Stimulated activated CD8-positive, alpha-beta memory T cell treated with anti-CD3 and anti-CD28 coated beads, Interleukin-2, amount 100 ng/mL, for 1 hour (primary cell): ENCODE results near the gene F8.

Experiments used
- DNase-seq, 2 donors: peaks; one replicate each; pipeline ENCODE4 v3.0.0-alpha.2; 2020; ENCODE audit warnings: low read depth in 2 of 2

F8 gene

DNA sequence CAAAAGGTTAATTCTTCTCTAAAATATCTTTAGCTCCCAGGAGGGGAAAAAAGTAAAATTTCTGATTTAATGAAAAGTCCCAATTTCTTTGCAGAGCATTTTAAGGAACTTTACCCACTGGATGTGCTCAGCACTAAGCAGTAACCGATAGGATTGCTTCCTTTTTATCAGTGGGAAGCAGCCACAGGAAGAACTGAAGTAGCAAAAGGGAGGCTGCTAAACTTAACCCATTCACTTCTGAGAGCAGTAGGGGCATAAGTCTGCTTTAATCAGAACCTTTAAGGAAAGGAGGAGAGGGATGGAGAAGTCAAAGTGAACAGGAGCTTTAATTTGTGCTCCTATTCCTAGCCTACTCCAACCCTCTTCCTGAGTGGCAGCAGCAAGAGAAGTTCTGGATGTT is at the start of gene F8:
TSS of gene F8 (minus strand) at position 139 of the 400 bp plus-strand sequence. CDS start 171 bp downstream, outside the sequence.
- no peak for DNase-seq

DNA sequence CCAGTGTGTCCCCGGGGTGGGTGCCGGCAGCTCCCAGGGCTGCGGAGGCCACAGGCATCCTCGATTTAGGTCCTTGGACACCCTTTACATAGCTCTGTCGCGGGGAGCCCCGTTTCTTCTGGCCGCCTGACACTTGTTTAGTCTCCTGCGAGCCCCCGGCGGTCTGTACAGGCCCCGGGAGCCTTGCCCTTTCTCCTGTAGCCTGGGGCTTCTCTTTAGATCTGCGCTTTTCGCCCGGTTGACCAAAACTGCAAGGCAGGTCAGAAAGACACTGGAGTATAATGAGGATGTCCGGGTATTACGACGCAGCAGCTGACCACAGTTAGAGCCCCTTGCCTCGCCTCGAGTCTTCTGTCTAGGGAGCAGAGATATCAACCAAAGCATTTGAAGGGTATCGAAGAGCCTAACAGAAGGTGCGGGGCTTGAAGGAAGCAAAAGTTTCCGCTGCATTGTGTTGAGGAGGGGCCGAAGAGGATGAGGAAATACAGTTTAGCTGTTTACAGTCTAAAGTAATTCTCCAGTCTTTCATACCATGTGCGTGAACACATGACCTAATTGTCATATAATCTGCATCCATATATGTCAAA is 49.3 kb upstream of the F8 start:
- no peak for DNase-seq

DNA sequence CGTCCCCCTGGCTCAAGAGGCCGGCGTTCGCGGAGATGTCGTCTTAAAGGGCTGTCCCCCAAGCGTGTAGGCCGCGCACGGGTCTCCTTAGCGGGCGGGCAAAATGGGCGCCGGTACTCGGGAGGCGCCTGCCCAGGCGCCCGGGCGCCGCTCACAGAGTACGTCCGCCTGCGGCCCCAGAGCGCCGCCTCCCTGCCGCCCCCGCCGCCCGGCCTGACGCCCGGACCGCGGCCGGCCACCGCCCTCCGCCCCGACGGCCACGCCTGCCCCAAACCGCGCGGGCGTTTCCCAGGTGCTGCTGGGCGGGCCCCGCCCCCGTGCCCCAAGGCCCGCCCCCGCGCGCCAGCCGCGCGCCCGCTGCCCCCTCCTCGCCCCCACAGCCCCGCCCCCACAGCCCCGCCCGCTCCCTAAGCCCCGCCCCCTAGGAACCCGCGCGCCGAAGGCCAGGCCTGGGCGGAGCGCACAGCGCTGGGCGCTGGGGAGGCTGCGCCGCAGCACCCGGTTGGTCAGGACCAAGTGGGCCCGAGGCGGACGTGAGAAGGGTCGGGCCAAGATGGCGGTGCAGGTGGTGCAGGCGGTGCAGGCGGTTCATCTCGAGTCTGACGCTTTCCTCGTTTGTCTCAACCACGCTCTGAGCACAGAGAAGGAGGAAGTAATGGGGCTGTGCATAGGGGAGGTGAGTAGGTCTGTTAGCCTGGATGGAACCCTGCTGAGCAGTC is 48.6 kb upstream of the F8 start, which contains the start of the genes BRCC3, CMC4 and MTCP1:
TSS of gene BRCC3 (plus strand) at position 534 of the 719 bp plus-strand sequence. CDS start at position 554, 20 bp downstream.
TSS of gene CMC4 (minus strand) at position 162 of the 719 bp plus-strand sequence. CDS start 7,113 bp downstream, outside the sequence.
TSS of gene MTCP1 (minus strand) at position 162 of the 719 bp plus-strand sequence. CDS start 5,126 bp downstream, outside the sequence.
- peak; percentile 51 to 64 for DNase-seq

DNA sequence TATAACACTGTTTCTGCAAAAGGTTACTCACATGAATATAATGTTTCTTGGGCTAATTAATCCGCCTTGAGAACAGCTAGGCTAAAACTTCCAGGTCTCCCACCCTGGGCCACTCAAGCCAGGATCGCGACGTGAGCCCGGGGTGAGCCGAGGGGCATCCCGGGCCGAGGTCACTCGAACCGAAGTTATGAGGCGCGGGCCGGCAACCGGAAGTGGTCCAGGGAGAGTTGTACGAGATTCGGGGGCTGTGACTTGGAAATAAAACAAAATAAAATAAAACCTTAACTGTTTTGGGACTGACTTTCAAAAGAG is 48.1 kb upstream of the F8 start:
- DNase-seq = no peak

DNA sequence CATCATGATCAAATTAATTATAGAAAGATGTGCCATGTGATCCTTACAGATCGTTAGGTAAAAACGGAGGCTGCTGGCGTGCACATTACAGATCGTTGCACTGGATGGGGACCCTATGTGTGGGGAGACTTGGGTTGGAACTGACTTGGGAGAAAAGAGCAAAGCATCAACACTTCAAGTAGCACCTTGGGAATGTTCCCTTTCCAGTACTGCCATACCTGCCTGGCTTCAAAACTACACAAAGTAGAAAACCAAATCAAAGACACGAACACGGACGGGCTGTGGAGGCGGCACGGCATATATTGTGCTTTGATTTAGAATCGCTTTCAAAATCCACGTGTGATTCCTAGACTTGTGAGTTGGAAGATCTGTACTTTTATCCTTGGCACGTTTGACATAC is 47.5 kb upstream of the F8 start:
- DNase-seq = no peak

DNA sequence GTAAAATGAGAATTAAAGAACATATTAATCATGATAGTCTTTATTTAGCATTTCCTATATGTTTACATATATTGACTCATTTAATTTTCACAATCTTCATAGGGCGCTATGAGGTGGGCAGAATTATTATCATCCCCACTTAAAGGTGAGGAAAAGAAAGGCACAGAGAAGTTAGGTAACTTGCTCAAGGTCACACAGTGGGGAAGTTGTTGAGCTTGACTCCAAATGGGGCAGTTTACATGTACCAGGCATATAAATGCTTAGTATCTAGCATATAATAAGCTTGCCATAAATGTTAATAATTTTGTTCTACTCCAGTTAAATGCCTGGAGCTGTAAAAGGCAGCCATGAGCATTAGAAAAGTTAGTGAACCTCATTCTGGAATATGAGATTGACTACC is 46.9 kb upstream of the F8 start:
- no peak for DNase-seq

DNA sequence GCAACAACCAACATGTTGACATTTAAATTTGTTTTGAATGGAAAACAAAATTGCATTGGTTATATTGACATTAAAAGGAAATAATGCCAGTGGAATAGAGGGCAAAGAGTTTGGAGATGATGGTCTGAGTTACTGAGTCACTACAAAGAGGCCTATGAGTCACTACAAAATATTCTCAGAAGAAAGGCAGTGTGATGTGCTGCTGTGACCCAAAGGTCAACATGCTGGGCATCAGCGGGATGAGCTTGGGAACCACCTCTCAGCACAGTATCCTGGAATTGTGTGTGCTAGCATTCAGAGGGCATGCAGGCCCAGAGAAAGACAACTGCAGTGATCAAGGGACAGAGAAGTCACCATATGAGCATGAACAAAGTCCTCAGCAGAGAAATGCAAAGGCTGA is 45.6 kb upstream of the F8 start:
- no peak for DNase-seq

DNA sequence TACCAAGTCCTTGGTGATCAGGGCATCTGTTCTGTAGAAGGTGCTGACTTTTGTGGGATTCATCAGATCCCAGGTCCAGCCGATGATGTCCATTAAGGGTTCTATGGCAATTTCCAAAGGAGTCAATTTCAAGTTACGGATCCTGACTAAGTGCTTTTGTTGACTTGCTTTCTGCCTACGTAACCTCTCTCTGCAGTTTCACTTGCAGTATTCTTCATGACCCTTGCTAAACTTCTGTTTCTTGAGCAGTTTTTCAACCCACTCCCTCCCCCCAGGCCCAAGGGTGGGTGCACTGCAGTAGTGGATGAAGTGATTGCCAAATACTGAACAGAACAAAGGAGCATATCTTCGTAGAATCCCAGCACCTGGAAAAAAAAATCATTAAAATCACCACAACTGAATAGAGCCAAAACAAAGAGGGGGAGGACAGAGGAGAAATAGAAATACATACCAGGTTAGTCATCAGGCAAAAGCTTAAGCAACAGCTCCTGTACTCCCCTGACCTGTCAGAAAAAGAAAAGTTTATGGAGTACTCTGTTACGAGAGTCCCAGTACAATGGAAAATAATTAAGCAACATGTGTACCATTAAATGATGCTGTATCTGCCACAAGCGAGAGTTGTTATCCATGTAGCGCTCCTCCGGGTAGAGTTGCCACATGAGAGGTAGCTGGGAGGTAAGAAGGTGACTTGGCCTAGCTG is 42.7 kb upstream of the F8 start:
- no peak for DNase-seq

DNA sequence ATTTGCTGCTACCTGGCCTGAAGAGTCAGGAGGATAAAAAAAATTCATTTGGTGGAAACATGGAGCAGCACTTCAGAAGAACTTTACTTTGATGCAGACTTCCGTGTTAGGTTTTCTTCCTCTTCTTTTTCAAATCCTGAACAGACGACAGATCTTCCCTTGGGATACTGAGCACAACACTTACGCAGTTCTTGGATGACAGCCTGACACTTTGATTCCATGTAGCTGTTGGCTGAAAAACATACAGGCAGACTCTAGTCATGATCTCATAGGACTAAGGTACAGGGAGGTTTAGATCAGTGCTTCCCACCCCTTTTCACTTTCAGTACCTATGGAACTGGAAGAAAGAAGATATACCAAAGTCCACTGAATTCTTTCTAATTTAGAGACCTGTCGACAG is 39.2 kb upstream of the F8 start:
- no peak for DNase-seq

DNA sequence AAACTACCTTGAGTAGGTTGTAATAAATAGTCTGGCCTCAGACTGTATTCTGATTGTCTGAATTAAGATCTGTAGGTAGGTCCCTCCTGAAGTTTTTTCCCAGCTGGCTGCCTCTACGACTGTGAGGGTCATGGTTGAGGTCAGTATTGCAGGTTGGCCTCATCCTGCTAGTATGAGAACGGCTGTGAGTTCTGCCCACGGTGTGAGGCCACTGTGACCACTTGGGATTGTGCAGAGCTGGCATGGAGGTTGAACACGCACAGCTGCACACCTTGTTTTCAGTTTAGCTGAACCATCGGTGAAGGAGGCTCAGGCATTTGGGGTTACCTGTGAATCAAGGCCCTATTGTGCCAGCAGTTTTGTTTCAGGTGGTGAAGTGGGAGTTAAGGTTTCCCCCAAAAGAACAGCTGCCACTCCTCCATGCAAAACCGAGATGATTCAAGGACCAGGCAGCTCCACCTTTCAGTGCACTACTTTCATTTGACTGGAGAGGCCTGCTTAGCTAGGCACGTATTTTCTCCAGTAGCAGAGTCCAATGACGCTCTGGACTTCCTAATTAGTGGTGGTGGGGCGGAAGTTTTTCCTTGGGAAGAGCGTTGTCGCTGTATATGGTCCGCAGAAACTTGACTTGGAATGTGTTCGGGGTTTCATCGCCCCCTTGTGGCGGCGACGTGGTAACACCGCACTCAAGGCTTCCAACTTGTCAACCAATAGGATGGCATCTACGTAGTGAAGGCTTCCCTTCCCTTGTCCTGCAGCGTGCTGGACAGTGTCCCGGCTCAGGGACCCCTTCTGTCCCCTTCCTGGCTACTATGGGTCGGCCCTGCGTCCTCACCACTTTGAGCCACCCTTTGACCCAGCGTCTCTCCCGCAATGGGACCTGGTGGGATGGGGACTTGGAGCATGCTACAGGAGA is 34.6 kb upstream of the F8 start:
- DNase-seq = no peak

DNA sequence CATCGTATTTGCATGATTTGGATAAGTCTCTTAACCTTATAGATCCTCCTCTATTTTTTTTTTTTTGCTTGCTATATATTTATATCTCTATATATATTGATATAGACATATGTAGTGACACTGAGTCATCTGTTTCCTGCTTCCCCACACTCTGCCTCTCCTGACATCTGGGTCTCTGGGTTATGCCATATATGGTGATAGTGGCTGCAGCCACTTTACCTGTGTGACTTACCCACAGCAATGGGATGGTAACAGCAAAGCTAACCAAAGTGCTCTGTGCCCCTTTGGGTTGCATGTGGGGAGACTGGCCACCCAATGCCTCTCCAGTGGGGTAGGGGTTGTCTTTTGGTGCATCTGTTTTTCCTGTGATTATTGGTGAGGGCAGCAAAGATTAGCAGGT is 33.9 kb upstream of the F8 start:
- no peak for DNase-seq

DNA sequence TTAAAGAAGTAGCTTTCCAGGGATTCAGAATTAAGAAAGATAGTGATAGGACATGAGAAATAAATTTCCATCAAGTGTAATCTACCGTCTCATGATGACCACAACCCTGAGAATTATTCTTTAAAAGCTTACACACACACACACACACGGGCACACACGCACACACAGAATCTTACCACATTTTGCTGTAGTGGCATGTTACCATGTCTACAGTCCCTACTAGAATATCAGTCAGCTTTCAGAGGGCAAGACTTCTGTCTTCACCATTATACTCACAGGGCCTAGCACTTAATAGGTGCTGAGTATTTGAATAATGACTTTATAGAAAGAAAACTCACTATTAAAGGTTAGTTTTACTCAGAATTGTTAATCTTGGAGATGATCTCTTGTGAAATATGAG is 33.0 kb upstream of the F8 start:
- DNase-seq = no peak

DNA sequence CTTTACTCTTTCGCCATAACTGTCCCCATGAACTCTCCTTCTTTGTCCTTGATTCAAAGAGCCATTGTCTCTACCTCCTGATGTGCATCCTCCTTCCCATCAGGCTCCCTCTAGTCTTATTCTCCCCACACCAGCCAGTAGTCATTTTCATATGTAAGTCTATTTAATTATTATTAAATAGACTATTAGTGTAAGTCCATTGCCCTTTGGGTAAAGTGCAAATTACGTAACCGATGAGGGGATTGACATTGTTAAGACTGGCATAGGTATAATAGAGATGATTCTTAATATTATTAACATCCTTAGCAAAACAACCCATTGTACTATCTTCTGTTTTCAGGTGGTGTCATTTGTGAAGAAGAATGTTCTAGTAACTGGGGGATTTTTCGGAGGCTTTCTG is 31.7 kb upstream of the F8 start:
- no peak for DNase-seq

DNA sequence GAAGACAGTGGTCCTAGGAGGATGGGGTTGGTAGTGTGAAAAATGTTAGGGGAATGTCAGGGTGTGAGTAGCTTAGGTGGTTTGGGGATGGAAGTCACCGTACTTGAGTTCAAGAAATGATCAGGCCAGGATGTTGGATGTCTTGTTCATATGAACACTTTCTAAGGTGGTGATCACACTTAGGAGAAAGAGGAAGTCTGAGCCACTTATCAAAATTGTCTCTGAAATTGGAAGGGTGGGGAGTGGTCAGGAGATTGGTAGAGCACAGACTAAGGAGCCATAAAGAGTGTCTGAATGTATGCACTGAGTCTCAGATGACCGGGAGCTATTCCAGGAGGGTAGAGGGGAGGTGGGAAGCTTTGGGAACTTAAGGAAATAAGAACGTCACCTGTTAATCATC is 31.1 kb upstream of the F8 start:
- DNase-seq = no peak

DNA sequence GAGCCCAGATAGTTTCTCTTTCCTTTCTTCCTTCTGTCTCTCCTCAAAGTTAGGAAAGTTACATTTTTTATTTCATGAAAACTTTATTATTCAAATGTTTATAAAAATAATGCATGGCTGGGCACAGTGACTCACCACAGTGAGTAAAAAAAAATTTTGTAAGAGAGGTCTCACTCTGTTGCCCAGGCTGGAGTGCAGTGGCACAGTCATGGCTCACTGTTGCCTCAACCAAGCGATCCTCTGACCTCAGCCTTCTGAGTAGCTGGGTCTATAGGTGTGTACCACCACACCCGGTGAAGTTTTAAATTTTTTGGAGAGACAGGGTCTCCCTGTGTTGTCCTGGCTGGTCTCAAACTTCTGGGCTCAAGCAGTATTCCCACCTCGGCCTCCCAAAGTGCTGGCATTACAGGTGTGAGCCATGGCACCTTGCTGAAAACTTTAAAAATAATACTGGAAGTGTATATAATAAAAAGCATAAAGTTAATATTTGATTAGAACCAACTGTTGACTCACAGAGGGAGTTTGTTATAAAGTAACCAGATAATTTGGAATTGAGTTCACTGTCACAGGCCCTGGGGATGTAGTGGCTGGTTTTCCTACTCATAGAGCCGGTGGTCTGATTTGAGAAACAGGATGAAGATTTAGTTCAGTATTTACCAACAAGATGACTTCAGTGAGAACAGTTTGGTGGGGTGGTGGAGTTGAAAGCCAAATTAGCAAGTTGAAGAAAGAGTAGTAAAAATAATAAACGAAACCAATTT is 30.4 kb upstream of the F8 start:
- no peak for DNase-seq

DNA sequence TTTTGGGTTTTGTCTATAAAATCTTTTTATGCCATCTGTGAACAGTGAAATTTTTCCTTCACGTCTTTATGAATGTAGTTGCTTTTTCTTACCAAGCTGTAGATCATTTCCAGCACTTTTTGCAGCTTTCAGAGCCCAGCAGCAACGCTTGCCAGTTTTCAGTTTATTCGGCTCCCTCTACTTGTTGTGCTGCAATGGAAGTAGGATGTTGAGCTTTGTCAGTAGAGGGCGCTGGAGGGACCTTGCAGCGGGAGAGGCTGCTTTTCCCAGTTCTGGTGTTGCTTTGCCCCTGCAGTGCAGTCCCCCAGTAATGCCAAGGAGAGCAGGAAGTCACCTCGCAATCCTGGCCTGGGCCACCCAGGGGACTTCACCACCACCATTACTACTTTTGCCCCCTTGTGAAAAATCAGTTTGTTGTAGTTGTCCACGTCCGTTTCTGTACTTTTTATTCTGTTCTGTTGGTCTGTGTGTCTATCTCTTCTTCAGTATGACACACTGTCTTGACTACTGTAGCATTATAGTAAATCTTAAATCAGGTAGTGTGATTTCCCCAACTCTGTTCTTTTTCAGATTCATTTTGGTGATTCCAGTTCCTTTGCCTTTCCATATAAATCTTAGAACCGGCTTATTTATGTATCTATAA is 26.6 kb upstream of the F8 start:
- no peak for DNase-seq

DNA sequence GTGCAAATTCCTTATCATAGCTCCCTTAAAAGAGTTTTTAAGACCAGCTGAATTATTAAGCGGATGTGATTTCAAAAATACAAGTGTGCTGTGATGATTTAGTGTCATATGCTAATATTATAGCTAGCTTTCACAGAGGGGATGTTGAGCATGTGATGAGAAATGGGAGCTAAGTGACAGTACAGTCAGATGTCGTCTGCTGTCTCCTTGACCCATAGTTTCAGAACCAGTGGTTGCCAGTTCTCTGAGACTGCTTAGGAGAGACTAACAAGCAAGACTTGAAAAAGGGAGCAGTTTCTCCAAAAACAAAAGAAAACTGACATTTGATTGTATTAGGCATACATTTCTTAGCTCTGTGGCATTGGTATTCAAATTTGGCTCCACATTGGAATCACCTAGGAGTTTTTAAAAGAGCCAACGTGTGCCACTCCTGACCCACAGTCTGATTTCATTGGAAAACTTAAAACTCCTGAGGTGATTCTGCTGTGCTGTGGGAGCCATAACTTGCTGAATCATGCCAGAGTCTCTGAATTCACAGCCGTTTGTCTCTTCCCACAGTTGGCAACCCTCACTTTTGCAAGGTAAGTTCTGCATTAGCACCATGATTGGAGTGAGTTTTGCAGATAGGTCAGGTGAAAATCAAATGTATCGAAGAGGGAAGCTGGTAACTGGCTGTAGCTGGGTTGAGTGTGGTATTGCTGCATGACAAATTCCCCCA is 24.4 kb upstream of the F8 start:
- no peak for DNase-seq

DNA sequence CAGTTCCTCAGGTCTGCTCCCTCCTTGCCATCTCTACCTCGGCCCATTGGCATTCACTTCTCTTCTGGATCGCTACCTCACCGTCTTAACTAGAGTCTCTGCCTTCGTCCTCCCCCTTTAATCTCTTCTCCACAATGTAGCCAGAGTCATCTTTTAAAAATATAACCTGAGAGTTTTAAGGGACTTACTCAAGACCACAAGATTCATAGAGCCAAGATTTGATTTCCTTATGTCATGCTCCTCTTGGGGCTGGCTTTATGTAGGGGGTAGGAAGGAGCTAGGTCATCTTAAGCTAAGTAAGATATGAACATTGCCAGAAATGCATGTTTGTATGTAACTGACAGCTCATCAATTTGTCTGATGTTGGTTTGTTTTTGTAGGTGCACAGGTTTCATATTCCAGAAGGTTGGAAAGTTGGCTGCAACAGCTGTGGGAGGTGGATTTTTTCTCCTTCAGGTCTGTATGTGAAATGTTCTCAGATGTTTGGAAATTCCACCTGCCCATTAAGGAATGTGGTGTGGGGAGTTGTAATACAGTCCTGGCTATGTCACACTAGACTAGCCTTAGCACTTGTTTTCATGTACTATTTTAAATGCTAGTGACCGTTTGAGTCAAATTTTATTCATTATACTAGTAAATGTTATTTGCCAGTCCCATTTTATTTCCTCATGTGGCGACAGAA is 23.7 kb upstream of the F8 start:
- no peak for DNase-seq

DNA sequence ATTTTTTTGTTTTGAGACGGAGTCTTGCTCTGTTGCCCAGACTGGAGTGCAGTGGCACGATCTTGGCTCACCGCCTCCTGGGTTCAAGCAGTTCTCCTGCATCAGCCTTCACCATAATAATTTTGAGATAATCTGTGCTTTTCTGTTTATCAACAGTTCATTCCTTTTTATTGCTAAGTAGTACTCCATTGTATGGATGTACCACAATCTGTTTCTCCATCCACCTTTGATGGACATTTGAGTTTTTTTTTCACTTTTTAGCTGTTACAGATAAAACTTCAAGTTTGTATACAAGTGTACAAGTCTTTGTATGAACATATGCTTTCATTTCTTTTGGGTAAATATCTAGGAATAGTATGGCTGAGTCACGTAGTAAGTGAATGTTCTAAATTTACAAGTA is 13.2 kb upstream of the F8 start:
- no peak for DNase-seq
